IPS-20b (cell line): ENCODE measurements around the gene KYNU.

Experiments
- H3K27ac ChIP-seq: one replicate; pipeline ENCODE4 v1.5.1; 2013; ENCODE audit warnings: low read length
- H3K27me3 ChIP-seq: 2 replicates; pipeline ENCODE4 v1.6.1; 2013; ENCODE audit warnings: mild to moderate bottlenecking, low read length, inconsistent platforms; ENCODE audit not compliant: insufficient read depth
- H3K36me3 ChIP-seq: 2 replicates; pipeline ENCODE4 v1.6.1; 2013; ENCODE audit warnings: low read depth, mild to moderate bottlenecking, inconsistent platforms, low read length, moderate library complexity; ENCODE audit not compliant: insufficient read depth
- H3K4me1 ChIP-seq: 2 replicates; pipeline ENCODE4 v1.6.1; 2013; ENCODE audit warnings: mild to moderate bottlenecking, control low read depth, inconsistent platforms, low read length, moderate library complexity; ENCODE audit not compliant: insufficient read depth
- H3K4me3 ChIP-seq: 2 replicates; pipeline ENCODE4 v1.5.1; 2013; ENCODE audit warnings: mild to moderate bottlenecking, low read length, inconsistent platforms
- H3K9ac ChIP-seq: 2 replicates; pipeline ENCODE4 v1.6.1; 2013; ENCODE audit warnings: low read depth, mild to moderate bottlenecking, inconsistent platforms, low read length, moderate library complexity
- H3K9me3 ChIP-seq: 2 replicates; pipeline ENCODE4 v1.6.1; 2013; ENCODE audit warnings: mild to moderate bottlenecking, low read depth, low read length, inconsistent platforms; ENCODE audit not compliant: insufficient read depth

The KYNU gene

GRCh38 chr2:142973160-142973821, 95.8 kb downstream of the KYNU start:
- H3K9ac ChIP-seq = peak overlapping the region; percentile 26; the same call in 1 of the 2 replicates
- peak overlapping the region; percentile 67 for H3K27ac ChIP-seq
- no peaks in the 10 kb centered on the region for H3K36me3 ChIP-seq
- H3K4me3 ChIP-seq = no peak overlapping the region
- peaks cover 18% of the 10 kb centered on the region for H3K4me1 ChIP-seq
- no peaks in the 10 kb centered on the region; the same call in 1 of the 2 replicates for H3K9me3 ChIP-seq
- no peaks in the 10 kb centered on the region for H3K27me3 ChIP-seq

GRCh38 chr2:142973822-142974207, 96.4 kb downstream of the KYNU start:
- Histone ChIP-seq H3K36me3 (no peaks in the 10 kb centered on the region), H3K27ac (peak overlapping the region; percentile 67), H3K4me3 (peak overlapping the region; percentile 37; the same call in 1 of the 2 replicates), H3K9me3 (no peaks in the 10 kb centered on the region; the same call in 1 of the 2 replicates), H3K4me1 (peaks cover 18% of the 10 kb centered on the region), H3K27me3 (no peaks in the 10 kb centered on the region), H3K9ac (peak overlapping the region; percentile 26; the same call in 1 of the 2 replicates)

- H3K27me3 ChIP-seq = no peaks in the 10 kb centered on the region
- peaks cover 18% of the 10 kb centered on the region for H3K4me1 ChIP-seq
- H3K36me3 ChIP-seq = no peaks in the 10 kb centered on the region
- peak overlapping the region; percentile 26; the same call in 1 of the 2 replicates for H3K9ac ChIP-seq
- peak overlapping the region; percentile 67 for H3K27ac ChIP-seq
- H3K9me3 ChIP-seq = no peaks in the 10 kb centered on the region; the same call in 1 of the 2 replicates
- peak overlapping the region; percentile 37; the same call in 1 of the 2 replicates for H3K4me3 ChIP-seq
Observed at GRCh38 chr2:142974288-142975024, 97.0 kb downstream of the KYNU start.

- H3K27me3 ChIP-seq = no peaks in the 10 kb centered on the region
- H3K4me3 ChIP-seq = 0 out of 2 replicates have a peak overlapping the region, but pooled peaks have one; percentile 11
- no peaks in the 10 kb centered on the region; the same call in 1 of the 2 replicates for H3K9me3 ChIP-seq
- no peak overlapping the region for H3K9ac ChIP-seq
- H3K36me3 ChIP-seq = no peaks in the 10 kb centered on the region
- peaks cover 18% of the 10 kb centered on the region for H3K4me1 ChIP-seq
- H3K27ac ChIP-seq = no peak overlapping the region
Observed at GRCh38 chr2:142975239-142975638, 97.8 kb downstream of the KYNU start.

- H3K9me3 ChIP-seq = no peaks in the 10 kb centered on the region
- no peaks in the 10 kb centered on the region; the same call in 1 of the 2 replicates for H3K4me1 ChIP-seq
- H3K4me3 ChIP-seq = no peak overlapping the region
- no peak overlapping the region for H3K27ac ChIP-seq
- H3K9ac ChIP-seq = no peak overlapping the region
- H3K36me3 ChIP-seq = no peaks in the 10 kb centered on the region
- no peaks in the 10 kb centered on the region for H3K27me3 ChIP-seq
Observed at GRCh38 chr2:142980246-142981068, 103.0 kb downstream of the KYNU start.

GRCh38 chr2:142981069-142981378, 103.6 kb downstream of the KYNU start:
- H3K27ac ChIP-seq = no peak overlapping the region
- H3K36me3 ChIP-seq = no peaks in the 10 kb centered on the region
- no peak overlapping the region for H3K9ac ChIP-seq
- no peaks in the 10 kb centered on the region for H3K27me3 ChIP-seq
- no peaks in the 10 kb centered on the region for H3K9me3 ChIP-seq
- no peaks in the 10 kb centered on the region; the same call in 1 of the 2 replicates for H3K4me1 ChIP-seq
- H3K4me3 ChIP-seq = no peak overlapping the region

- Histone ChIP-seq H3K27me3 (no peaks in the 10 kb centered on the region), H3K4me3 (no peak overlapping the region), H3K4me1 (no peaks in the 10 kb centered on the region), H3K36me3 (no peaks in the 10 kb centered on the region), H3K9me3 (no peaks in the 10 kb centered on the region), H3K27ac (no peak overlapping the region), H3K9ac (no peak overlapping the region)
Observed at GRCh38 chr2:142981756-142982155, 104.3 kb downstream of the KYNU start.

GRCh38 chr2:142983174-142983573, 105.7 kb downstream of the KYNU start:
- Histone ChIP-seq H3K4me3 (no peak overlapping the region), H3K9ac (no peak overlapping the region), H3K36me3 (no peaks in the 10 kb centered on the region), H3K27me3 (no peaks in the 10 kb centered on the region), H3K9me3 (no peaks in the 10 kb centered on the region), H3K4me1 (no peaks in the 10 kb centered on the region), H3K27ac (no peak overlapping the region)

- Histone ChIP-seq H3K4me1 (no peaks in the 10 kb centered on the region), H3K9me3 (no peaks in the 10 kb centered on the region), H3K27me3 (no peaks in the 10 kb centered on the region), H3K4me3 (no peak overlapping the region), H3K27ac (no peak overlapping the region), H3K36me3 (no peaks in the 10 kb centered on the region), H3K9ac (no peak overlapping the region)
Observed at GRCh38 chr2:142984657-142985056, 107.2 kb downstream of the KYNU start.

- Histone ChIP-seq H3K4me1 (no peaks in the 10 kb centered on the region), H3K9me3 (no peaks in the 10 kb centered on the region), H3K4me3 (no peak overlapping the region)
Observed at GRCh38 chr2:142987044-142987443, 109.6 kb downstream of the KYNU start.

GRCh38 chr2:142989273-142990204, 112.1 kb downstream of the KYNU start:
- Histone ChIP-seq H3K27ac (no peak overlapping the region), H3K36me3 (no peaks in the 10 kb centered on the region), H3K9ac (no peak overlapping the region), H3K27me3 (no peaks in the 10 kb centered on the region), H3K4me1 (no peaks in the 10 kb centered on the region), H3K9me3 (no peaks in the 10 kb centered on the region), H3K4me3 (no peak overlapping the region)

More at GRCh38 chr2:142987044-142987443, 109.6 kb downstream of the KYNU start:
- no peak overlapping the region for H3K9ac ChIP-seq
- H3K27ac ChIP-seq = no peak overlapping the region
- H3K27me3 ChIP-seq = no peaks in the 10 kb centered on the region
- no peaks in the 10 kb centered on the region for H3K36me3 ChIP-seq
